ENCODE measurements around the gene MYLK.

Gene MYLK

DNA sequence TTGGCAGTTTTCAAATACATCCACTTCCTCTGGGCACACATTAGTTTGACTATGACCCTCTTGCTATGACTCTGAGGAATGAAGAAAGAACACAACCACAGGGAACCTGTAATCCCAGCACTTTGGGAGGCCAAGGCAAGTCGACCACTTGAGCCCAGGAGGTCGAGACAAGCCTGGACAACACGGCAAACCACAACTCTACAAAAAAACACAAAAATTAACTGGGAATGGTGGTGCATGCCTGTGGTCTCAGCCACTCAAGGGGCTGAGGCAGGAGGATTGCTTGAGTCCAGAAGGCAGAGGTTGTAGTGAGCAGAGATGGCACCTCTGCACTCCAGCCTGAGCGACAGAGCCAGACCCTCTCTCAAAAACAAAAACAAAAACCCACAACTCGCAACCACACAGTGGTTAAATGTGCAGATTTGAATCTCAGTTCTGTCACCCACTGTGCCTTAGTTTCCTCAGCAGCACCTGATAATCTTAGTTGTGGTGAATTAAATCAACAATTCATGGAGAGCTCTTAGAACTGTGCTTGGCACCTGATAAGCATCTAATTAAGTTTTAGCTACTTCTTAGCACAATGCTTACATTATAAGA lies 65.7 kb downstream of the MYLK start:
- DNase-seq, result no peak

GRCh38 chr3:123817413-123817812 lies 66.7 kb downstream of the MYLK start:
- no peak for DNase-seq

DNA sequence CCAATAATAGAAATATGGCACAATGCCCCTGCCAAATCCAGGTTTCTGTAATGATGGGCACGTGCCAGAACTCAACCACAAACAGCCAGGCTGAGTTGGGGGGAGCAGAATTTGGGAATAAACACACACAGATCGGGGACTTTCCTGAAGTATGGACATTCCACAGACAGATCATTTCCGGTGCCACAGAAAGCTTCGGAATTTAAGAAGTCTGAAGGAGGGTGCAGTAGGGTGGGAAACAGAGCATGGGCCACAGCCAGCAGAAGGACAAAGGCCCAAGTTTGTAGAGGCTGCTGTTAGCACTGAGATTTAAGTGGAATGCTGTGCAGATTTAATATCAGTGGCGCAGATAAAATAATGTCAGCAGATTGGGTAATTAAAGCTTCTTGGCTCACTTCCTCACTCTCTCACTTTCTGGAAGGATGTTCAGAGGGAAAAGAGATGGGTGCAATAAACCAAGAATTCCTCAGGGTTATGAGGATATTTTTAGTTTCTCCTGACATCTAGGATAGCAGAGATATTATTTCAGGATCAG lies 67.4 kb downstream of the MYLK start:
- DNase-seq, result no peak

GRCh38 chr3:123815981-123816380 lies 68.2 kb downstream of the MYLK start:
- DNase-seq, result no peak

- no peak for DNase-seq
Observed at GRCh38 chr3:123813876-123814275, 70.3 kb downstream of the MYLK start.

GRCh38 chr3:123809597-123809996 lies 74.5 kb downstream of the MYLK start:
- no peak for DNase-seq

DNA sequence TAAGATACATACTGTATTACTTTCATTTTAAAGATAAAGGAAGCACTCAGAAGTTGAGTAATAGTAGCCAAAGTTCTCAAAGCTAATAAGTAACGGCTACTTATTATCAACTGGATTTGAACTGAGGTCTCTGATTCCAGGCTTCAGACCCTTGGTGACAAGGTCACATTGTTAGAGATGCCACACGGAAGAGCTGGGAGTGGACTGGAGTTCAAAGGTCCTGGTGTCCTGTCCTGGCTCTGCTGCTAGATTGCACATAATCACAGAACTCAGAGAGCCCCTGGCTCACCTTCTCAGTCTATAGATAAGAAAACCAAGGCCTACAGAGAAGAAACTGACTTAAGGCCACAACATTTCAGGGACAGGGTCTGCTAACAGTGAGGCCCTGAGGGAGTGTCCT lies 75.3 kb downstream of the MYLK start:
- DNase-seq, result no peak

- peak in 1 of 2 experiments; percentile 34 for DNase-seq
Observed at GRCh38 chr3:123807820-123808219, 76.3 kb downstream of the MYLK start.

DNA sequence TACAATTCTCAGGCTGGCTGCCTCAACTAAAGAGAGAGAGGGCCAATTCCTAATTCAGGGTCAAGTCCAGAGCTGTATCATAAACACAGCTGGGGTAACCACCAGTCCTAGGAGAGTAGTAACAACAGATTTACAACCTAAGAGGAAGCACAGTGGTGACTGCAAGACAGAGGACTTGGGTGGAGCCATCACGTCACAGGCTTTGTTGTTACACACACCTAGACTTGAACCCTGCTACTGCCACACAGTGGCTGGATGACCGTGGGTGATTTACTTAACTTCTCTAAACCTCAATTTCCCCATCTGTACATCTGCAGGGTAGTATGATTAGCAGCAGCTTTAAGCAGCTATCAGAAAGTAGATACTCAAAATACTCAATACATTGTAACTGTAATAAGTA lies 78.6 kb downstream of the MYLK start:
- no peak for DNase-seq

DNA sequence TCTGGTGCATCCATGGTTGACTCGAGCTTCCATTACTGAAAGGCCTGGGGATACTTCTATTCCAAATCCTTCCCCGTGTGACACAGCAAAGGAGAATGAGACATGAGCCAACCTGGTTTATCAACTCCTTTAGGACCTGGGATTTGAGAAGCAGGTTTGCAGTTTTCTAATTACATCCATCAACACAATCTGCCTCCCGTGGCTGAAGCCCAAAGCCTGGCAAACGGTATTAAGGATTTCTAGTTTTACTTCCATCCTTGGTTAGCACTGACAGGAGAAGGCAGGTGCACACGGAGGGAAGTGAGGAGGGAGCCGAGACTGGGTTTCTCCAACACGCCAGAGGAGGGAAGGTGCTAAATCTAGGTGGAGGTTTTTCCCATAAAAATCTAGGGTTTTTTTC lies 79.0 kb downstream of the MYLK start:
- DNase-seq, result no peak

GRCh38 chr3:123804676-123805075 lies 79.5 kb downstream of the MYLK start:
- no peak for DNase-seq

- peak; percentile 18 to 77 for DNase-seq
Observed at GRCh38 chr3:123803521-123803920, 80.6 kb downstream of the MYLK start.

DNA sequence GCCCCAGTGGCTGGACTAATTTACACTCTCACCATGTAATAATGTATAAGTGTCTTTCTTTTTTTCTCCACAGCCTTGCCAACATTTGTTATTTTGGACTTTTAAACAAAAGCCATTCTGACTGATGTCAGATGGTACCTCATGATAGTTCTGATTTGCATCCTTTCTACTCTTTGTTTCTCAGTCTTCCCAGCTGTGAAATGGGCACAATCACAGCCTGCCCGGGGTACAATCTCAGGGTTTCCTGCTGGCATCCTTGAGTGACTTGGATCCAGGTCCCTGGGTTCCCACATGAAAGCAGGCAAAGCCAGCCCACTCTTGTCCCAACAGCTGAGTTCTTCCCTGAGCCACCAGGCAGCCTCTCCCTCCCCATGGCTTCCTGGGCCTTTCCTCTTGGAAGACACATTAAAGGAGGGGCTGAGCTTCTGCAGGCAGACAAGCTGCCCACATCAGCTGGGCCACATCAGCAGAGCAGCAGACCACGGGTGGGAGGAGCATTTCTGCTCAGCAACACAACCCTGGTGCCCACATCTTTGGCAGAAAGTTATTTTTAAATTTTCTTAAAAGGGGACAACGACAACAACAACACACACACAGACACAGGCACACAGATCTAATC lies 82.0 kb downstream of the MYLK start:
- DNase-seq, result no peak

DNA sequence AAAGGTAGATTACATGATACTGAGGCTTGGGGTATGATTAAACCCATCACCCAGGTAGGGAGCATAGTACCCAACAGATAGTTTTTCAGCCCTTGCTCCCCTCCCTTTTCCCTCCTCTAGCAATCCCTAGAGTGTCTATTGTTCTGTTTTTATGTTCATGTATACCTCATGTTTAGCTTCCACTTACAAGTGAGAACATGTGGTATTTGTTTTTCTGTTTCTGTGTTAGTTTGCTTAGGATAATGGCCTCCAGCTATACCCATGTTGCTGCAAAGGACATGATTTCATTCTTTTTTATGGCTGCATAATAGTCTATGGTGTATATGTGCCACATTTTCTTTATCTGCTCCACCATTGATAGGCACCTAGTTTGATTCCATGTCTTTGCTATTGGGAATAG lies 82.7 kb downstream of the MYLK start:
- no peak for DNase-seq

GRCh38 chr3:123800362-123800682 lies 83.8 kb downstream of the MYLK start:
- DNase-seq, result no peak

- no peak for DNase-seq
Observed at GRCh38 chr3:123799544-123800361, 84.4 kb downstream of the MYLK start.

DNA sequence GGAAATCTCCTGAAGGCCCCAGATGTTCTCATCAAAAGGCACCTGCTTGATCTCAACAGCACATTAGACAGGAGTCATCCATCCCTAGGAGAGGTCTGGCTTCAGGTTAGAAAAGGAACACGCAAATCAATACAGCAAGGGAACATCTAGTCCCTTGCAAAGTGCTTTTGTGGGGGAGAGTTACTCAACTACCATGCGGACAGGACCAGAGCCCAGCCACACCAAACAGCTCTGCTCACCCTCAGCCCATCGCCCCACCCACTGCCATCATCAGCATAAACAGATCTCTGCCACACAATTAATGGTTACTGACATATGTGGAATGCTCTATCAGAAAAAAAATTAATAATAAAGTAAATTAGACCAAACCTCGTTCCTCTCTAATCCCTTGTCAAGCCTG lies 85.6 kb downstream of the MYLK start:
- DNase-seq, result no peak

DNA sequence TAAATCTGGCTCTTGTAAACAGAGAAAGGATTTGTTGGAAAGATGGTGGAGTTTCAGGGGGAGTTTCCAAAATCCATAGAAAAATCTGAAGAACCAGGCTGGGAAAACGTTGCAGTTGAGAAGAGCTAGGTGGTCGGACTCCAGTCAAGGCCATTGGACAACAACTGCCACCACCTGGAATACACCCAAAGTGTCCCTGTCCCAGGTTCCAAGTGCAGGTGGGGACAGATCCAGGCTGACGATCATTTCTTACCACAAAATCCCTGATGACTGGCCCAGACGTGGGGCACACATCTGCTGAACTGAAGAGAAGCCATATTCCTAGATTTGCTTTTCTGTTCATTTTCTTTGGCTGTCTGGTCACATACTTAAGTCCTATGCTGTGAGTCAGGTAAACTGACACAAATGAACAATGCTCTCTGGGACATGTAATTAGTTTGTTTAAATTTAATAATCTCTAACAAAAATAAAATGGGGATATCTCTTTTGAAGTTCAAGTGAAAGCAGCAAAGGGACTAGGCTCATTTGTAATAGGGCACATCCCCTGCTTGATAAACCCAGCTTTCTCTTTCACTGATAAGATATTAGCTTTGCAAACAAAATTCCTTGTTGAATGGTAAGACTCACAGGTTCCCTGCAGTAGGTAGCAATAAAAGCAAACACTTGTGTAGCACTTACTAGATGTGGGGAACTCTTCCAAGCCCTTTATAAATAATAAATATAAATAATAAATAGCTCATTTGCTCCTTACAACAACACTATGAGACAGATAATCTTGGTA lies 88.5 kb downstream of the MYLK start:
- no peak for DNase-seq

GRCh38 chr3:123793425-123793824 lies 90.7 kb downstream of the MYLK start:
- no peak for DNase-seq

- DNase-seq, result no peak
Observed at GRCh38 chr3:123792473-123793201, 91.5 kb downstream of the MYLK start.

GRCh38 chr3:123791898-123792297 lies 92.2 kb downstream of the MYLK start:
- no peak for DNase-seq

GRCh38 chr3:123791417-123791816 lies 92.7 kb downstream of the MYLK start:
- DNase-seq, result no peak

DNA sequence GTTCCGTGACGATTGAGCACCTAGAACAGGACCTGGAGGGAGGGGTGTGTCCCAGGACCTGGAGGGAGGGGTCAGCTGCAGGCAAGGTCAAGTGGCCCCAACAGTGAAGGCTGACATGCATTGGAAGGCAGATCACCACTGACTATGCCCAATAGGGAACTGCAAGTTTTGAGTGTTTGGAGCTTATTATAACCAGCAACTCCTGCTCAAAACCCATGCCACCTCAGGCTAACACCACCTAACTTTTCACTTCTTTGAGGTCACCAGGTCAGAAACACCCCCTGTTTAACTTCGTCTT lies 93.1 kb downstream of the MYLK start:
- no peak for DNase-seq

Measured in NCI-H526 (cell line).